Thyroid gland (tissue), 4 donors: ENCODE data around the gene SLC6A3. TPM values are rescaled to one million over a fixed set of nuclear protein-coding genes. Genes with fewer than 3 reads are reported as not detected.

Experiments used
- DNase-seq, 2 donors: peaks; one replicate each; pipeline ENCODE4 v3.0.0-alpha.2; 2019
- H3K27ac ChIP-seq, 3 donors: fragments of 200-600 bp; sonication (generic); 1 replicate in 2 of 3; 2 replicates in 1 of 3; pipeline ENCODE4 v1.5.1; 2016 to 2019; ENCODE audit warnings: mild to moderate bottlenecking in 1 of 3, moderate library complexity in 1 of 3
- H3K27me3 ChIP-seq: fragments of 200-600 bp; sonication (generic); one replicate; pipeline ENCODE4 v1.5.1; 2019
- H3K36me3 ChIP-seq, 2 donors: fragments of 200-600 bp; sonication (generic); one replicate each; pipeline ENCODE4 v1.5.1; 2016 to 2019
- H3K4me1 ChIP-seq, 2 donors: fragments of 200-600 bp; sonication (generic); one replicate each; pipeline ENCODE4 v1.5.1; 2017 to 2019
- H3K4me3 ChIP-seq, 3 donors: fragments of 200-600 bp; sonication (generic); replicated peaks in 1 of 3; 1 replicate in 2 of 3; 2 replicates in 1 of 3; pipeline ENCODE4 v1.5.1; 2016; ENCODE audit warnings: mild to moderate bottlenecking in 1 of 3
- H3K9me3 ChIP-seq: fragments of 200-600 bp; sonication (generic); one replicate; pipeline ENCODE4 v1.5.1; 2017
- CTCF ChIP-seq, 6 experiments: fragments of 200-600 bp in 3 of 6; fragments of 450-650 bp in 3 of 6; sonication (generic) in 3 of 6; IDR thresholded peaks; one replicate each; pipeline ENCODE4 v1.5.1; 2016 to 2019; ENCODE audit warnings: antibody characterized with exemption in 6 of 6, mild to moderate bottlenecking in 2 of 6, inconsistent platforms in 1 of 6, moderate library complexity in 1 of 6
- POLR2A ChIP-seq, 2 donors: fragments of 450-650 bp; IDR thresholded peaks; one replicate each; pipeline ENCODE4 v1.6.1; 2017; ENCODE audit warnings: antibody characterized with exemption in 2 of 2, mild to moderate bottlenecking in 2 of 2, moderate library complexity in 1 of 2
- whole genome bisulfite sequencing, 2 donors: methylation state at CpG; one replicate each; pipeline ENCODE4 v1.1.5; 2017; 5-methylcytosine and 5-hydroxymethylcytosine counted together
- intact Hi-C: fragments of 100-400 bp; cut with DNase I; formaldehyde crosslinking; loops from one replicate; pipeline ENCODE4 v1.15.1; 2023
- total RNA-seq, 4 donors: library from RNA; depleted of rRNA; stranded (reverse); fragments of >200 nt; gene quantifications; one replicate each; pipeline ENCODE4 v1.2.3, GENCODE V29; 2016

The SLC6A3 gene
- total RNA-seq, 4 donors from 2014 or later, result 0.54 to 0.67 (median 0.54) TPM; not detected in 1

- intact Hi-C loops, result no loop called here
- H3K27ac ChIP-seq, result no peak overlapping the region
- H3K4me1 ChIP-seq, result peaks cover 4 to 7% of the 10 kb centered on the region in 2 donors
- no peak for DNase-seq
- H3K27me3 ChIP-seq, result no peaks in the 10 kb centered on the region
- H3K9me3 ChIP-seq, result no peaks in the 10 kb centered on the region
- 57 to 76% methylated on average over 3 to 4 of the region's 6 CpGs for WGBS, 2 donors
- no peak overlapping the region for H3K4me3 ChIP-seq
- TF ChIP-seq CTCF (IDR thresholded peaks at IDR 0.05) (no peak), POLR2A (IDR thresholded peaks at IDR 0.05) (no peak)
- no peaks in the 10 kb centered on the region for H3K36me3 ChIP-seq
Observed at GRCh38 chr5:1417586-1418225, 27.5 kb downstream of the SLC6A3 start.

GRCh38 chr5:1416856-1417469 is 28.3 kb downstream of the SLC6A3 start:
- intact Hi-C loops, result no loop called here
- H3K9me3 ChIP-seq, result no peaks in the 10 kb centered on the region
- no peaks in the 10 kb centered on the region for H3K27me3 ChIP-seq
- no peak for DNase-seq
- no peaks in the 10 kb centered on the region for H3K36me3 ChIP-seq
- H3K4me3 ChIP-seq, result no peak overlapping the region
- peaks cover 4 to 7% of the 10 kb centered on the region in 2 donors for H3K4me1 ChIP-seq
- no peak overlapping the region for H3K27ac ChIP-seq
- TF ChIP-seq CTCF (IDR thresholded peaks at IDR 0.05) (no peak), POLR2A (IDR thresholded peaks at IDR 0.05) (no peak)
- WGBS, 2 donors, result 87 to 100% methylated on average over 5 to 12 of the region's 12 CpGs

- Histone ChIP-seq H3K27ac (no peak overlapping the region), H3K36me3 (no peaks in the 10 kb centered on the region), H3K27me3 (no peaks in the 10 kb centered on the region), H3K4me3 (no peak overlapping the region), H3K9me3 (no peaks in the 10 kb centered on the region), H3K4me1 (peaks cover 4 to 5% of the 10 kb centered on the region in 2 donors)
- TF ChIP-seq POLR2A (IDR thresholded peaks at IDR 0.05), result no peak
- no peak for TF ChIP-seq CTCF (IDR thresholded peaks at IDR 0.05)
- intact Hi-C loops, result no loop called here
- DNase-seq, result no peak
- WGBS, 2 donors, result 73 to 80% methylated on average over 10 to 20 of the region's 22 CpGs
Observed at GRCh38 chr5:1415626-1416360, 29.4 kb downstream of the SLC6A3 start.

- Histone ChIP-seq H3K27me3 (no peaks in the 10 kb centered on the region), H3K9me3 (no peaks in the 10 kb centered on the region), H3K4me1 (no peaks in the 10 kb centered on the region), H3K36me3 (no peaks in the 10 kb centered on the region), H3K4me3 (no peak overlapping the region), H3K27ac (no peak overlapping the region)
- intact Hi-C loops, result no loop called here
- DNase-seq, result no peak
- TF ChIP-seq POLR2A (IDR thresholded peaks at IDR 0.05), result no peak
- no peak for TF ChIP-seq CTCF (IDR thresholded peaks at IDR 0.05)
- WGBS, 2 donors, result 71 to 81% methylated on average over 9 to 12 of the region's 13 CpGs
Observed at GRCh38 chr5:1415059-1415425, 30.2 kb downstream of the SLC6A3 start.
